Measurements from ENCODE around the gene PSMD4.
A peak's percentile ranks its signal among the peaks of the same experiment; 100 is the strongest.
"Not testable (repeated sequence)": the region's sequence is repeated elsewhere in the genome, so short reads cannot be mapped to it uniquely, and the experiment has no call there.

Gene PSMD4

GRCh38 chr1:151267760-151268159 lies 13.2 kb downstream of the PSMD4 start:
- no peak for DNase-seq (ENCODE audit: low read depth)
- no peak for TF ChIP-seq CTCF (IDR thresholded peaks at IDR 0.05; ENCODE audit: insufficient read depth, low read depth, low read length, missing control alignments)
- H3K4me3 ChIP-seq (ENCODE audit: low read depth, low read length) = no peak overlapping the region

GRCh38 chr1:151273924-151274466 lies 19.5 kb downstream of the PSMD4 start:
- H3K4me3 ChIP-seq (ENCODE audit: low read depth, low read length) = no peak overlapping the region
- no peak for TF ChIP-seq CTCF (IDR thresholded peaks at IDR 0.05; ENCODE audit: insufficient read depth, low read depth, low read length, missing control alignments)
- no peak for DNase-seq (ENCODE audit: low read depth)

- DNase-seq (ENCODE audit: low read depth); H3K4me3 ChIP-seq (ENCODE audit: low read depth, low read length): not testable (repeated sequence)
These were observed 20.8 kb downstream of the PSMD4 start for GRCh38 chr1:151275341-151275740.

GRCh38 chr1:151277249-151277648 lies 22.7 kb downstream of the PSMD4 start:
- DNase-seq (ENCODE audit: low read depth) = peak; percentile 71
- no peak for TF ChIP-seq CTCF (IDR thresholded peaks at IDR 0.05; ENCODE audit: insufficient read depth, low read depth, low read length, missing control alignments)

GRCh38 chr1:151281225-151281968 lies 26.9 kb downstream of the PSMD4 start:
- peak; percentile 1 for TF ChIP-seq CTCF (IDR thresholded peaks at IDR 0.05; ENCODE audit: insufficient read depth, low read depth, low read length, missing control alignments)

More at GRCh38 chr1:151277249-151277648, 22.7 kb downstream of the PSMD4 start:
- no peak overlapping the region for H3K4me3 ChIP-seq (ENCODE audit: low read depth, low read length)

GRCh38 chr1:151281969-151282882 lies 27.7 kb downstream of the PSMD4 start, which contains the start of gene ZNF687:
Gene ZNF687, plus strand, starts transcription at chr1:151282299. Its CDS starts 3,993 bp downstream, at chr1:151286292.
- H3K4me3 ChIP-seq (ENCODE audit: low read depth, low read length) = peak within 1 kb of the TSS; percentile 85
- TF ChIP-seq CTCF (IDR thresholded peaks at IDR 0.05; ENCODE audit: insufficient read depth, low read depth, low read length, missing control alignments) = no peak
- peak; percentile 100 for DNase-seq (ENCODE audit: low read depth)

More at GRCh38 chr1:151281225-151281968, 26.9 kb downstream of the PSMD4 start:
- H3K4me3 ChIP-seq (ENCODE audit: low read depth, low read length) = peak overlapping the region; percentile 64
- peak; percentile 99 for DNase-seq (ENCODE audit: low read depth)

All from GM12865 (cell line).